D721Med (cell line): ENCODE data around the gene PRRX1.

Source experiments
- DNase-seq: peaks from one replicate; pipeline ENCODE4 v3.0.0; 2011; ENCODE audit warnings: low spot score; ENCODE audit not compliant: insufficient read length
- FAIRE-seq: peaks from 2 replicates; lab custom pipeline; 2011; peaks lifted over from hg19 to GRCh38; lab: Jason Lieb, UNC
- CTCF ChIP-seq: IDR thresholded peaks from 2 replicates; pipeline ENCODE4 v1.5.1; 2012; ENCODE audit warnings: mild to moderate bottlenecking, control low read depth; ENCODE audit not compliant: insufficient read depth; ENCODE audit errors: missing control alignments

The PRRX1 gene

GRCh38 chr1:170671629-170671963 lies 7.7 kb downstream of the PRRX1 start:
- FAIRE-seq: no peak
- DNase-seq: no peak
- no peak for TF ChIP-seq CTCF

DNA sequence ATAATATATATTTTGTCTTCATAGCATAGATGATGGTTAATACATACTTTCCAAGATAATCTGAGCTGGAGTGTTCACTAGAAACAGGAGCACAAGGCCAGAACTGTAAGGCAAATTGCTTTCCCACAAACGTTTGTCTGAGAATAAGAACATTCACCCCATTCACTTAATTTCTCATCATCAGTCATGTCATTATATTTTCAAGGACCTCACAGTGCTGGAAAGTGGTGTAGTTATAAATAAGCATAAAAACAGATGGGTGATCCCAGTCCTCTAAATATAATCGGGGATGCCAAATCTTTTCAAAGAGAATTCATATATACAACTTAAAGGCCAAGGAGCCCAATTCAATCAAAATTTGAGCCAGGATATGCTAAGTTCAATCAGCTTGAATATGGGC lies 8.4 kb downstream of the PRRX1 start:
- DNase-seq (no peak), FAIRE-seq (peak; percentile 85)
- no peak for TF ChIP-seq CTCF

GRCh38 chr1:170674239-170674638 lies 10.3 kb downstream of the PRRX1 start:
- TF ChIP-seq CTCF: no peak
- DNase-seq (no peak), FAIRE-seq (no peak)

DNA sequence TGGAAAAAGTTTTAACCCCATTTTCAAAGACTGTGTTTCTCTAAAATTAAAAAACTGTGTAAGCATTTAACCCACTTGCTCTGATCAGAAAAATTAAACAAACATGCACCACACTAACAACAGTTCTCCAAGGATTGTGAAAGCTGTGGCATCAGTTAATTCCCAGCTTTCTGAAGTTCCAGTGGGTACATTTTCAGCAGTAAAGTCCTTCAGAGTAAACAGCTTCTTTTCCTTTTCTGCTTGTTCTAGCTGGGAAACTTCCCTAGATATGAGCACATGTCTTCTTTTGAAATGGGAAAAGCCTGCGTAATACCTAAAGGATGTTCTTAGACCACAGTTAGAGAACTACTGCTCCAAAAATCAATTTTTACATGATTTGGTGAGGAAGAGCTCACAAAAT lies 11.1 kb downstream of the PRRX1 start:
- FAIRE-seq (peak; percentile 60), DNase-seq (no peak)

GRCh38 chr1:170675865-170676264 lies 11.9 kb downstream of the PRRX1 start:
- DNase-seq (no peak), FAIRE-seq (peak; percentile 6)
- no peak for TF ChIP-seq CTCF

More for the DNA sequence above, 11.1 kb downstream of the PRRX1 start:
- no peak for TF ChIP-seq CTCF

GRCh38 chr1:170676628-170677027 lies 12.7 kb downstream of the PRRX1 start:
- no peak for TF ChIP-seq CTCF
- DNase-seq (no peak), FAIRE-seq (peak; percentile 89)

GRCh38 chr1:170678027-170678600 lies 14.2 kb downstream of the PRRX1 start:
- TF ChIP-seq CTCF: no peak
- DNase-seq (no peak), FAIRE-seq (peak; percentile 98)
